Gastroesophageal sphincter (tissue), 4 donors: ENCODE results near the gene SLC39A10. TPM values are rescaled to one million over a fixed set of nuclear protein-coding genes. Genes with fewer than 3 reads are reported as not detected.

ENCODE experiments used
- ATAC-seq: fragments of 150-250 bp; one replicate; pipeline ENCODE4 v1.9.1; 2016; ENCODE audit warnings: mild to moderate bottlenecking, moderate library complexity
- H3K27ac ChIP-seq, 4 donors: fragments of 200-600 bp; sonication (generic) in 3 of 4; 1 replicate in 3 of 4; 2 replicates in 1 of 4; pipeline ENCODE4 v1.5.1; 2016 to 2019
- H3K27me3 ChIP-seq: fragments of 200-600 bp; sonication (generic); one replicate; pipeline ENCODE4 v1.5.1; 2019
- H3K36me3 ChIP-seq, 2 donors: fragments of 200-600 bp; sonication (generic); one replicate each; pipeline ENCODE4 v1.5.1; 2019; ENCODE audit warnings: control low read depth in 1 of 2
- H3K4me1 ChIP-seq, 3 donors: fragments of 200-600 bp; sonication (generic); 1 replicate in 2 of 3; 2 replicates in 1 of 3; pipeline ENCODE4 v1.5.1; 2016 to 2019; ENCODE audit warnings: control low read depth in 2 of 3
- H3K4me3 ChIP-seq, 2 donors: fragments of 200-600 bp; sonication (generic); one replicate each; pipeline ENCODE4 v1.5.1; 2019; ENCODE audit warnings: mild to moderate bottlenecking in 1 of 2, moderate library complexity in 1 of 2
- H3K9me3 ChIP-seq, 3 donors: fragments of 200-600 bp; sonication (generic); one replicate each; pipeline ENCODE4 v1.5.1; 2017 to 2019; ENCODE audit warnings: control low read depth in 2 of 3
- CTCF ChIP-seq, 4 experiments: fragments of 200-600 bp in 2 of 4; fragments of 450-650 bp in 2 of 4; sonication (generic) in 1 of 4; IDR thresholded peaks; one replicate each; pipeline ENCODE4 v1.5.1; 2017 to 2019; ENCODE audit warnings: antibody characterized with exemption in 4 of 4, mild to moderate bottlenecking in 2 of 4, moderate library complexity in 2 of 4
- EP300 ChIP-seq: sonication (generic); formaldehyde crosslinking; IDR thresholded peaks from one replicate; pipeline ENCODE4 v1.6.1; 2017; ENCODE audit warnings: antibody characterized with exemption, mild to moderate bottlenecking
- POLR2A ChIP-seq, 2 donors: fragments of 450-650 bp; IDR thresholded peaks; one replicate each; pipeline ENCODE4 v1.6.1; 2017; ENCODE audit warnings: antibody characterized with exemption in 2 of 2, mild to moderate bottlenecking in 2 of 2, moderate library complexity in 1 of 2
- POLR2AphosphoS5 ChIP-seq: sonication (generic); formaldehyde crosslinking; IDR thresholded peaks from one replicate; pipeline ENCODE4 v1.6.1; 2017; ENCODE audit warnings: antibody characterized with exemption
- WGBS, 2 donors: methylation state at CpG; one replicate each; pipeline ENCODE4 v1.1.5; 2018; ENCODE audit warnings: low coverage in 1 of 2; 5-methylcytosine and 5-hydroxymethylcytosine counted together
- total RNA-seq, 4 donors: library from RNA; depleted of rRNA; stranded (reverse); fragments of >200 nt; gene quantifications; one replicate each; pipeline ENCODE4 v1.1.0, GENCODE V29; 2016

Gene SLC39A10
- total RNA-seq, 4 donors from 2014 or later: 7.1 to 14.6 (median 9.5) TPM

GRCh38 chr2:195732574-195732973 lies 75.5 kb downstream of the SLC39A10 start:
- H3K4me3 ChIP-seq: no peak overlapping the region
- H3K36me3 ChIP-seq: peaks cover 0 to 59% of the 10 kb centered on the region in 2 donors
- H3K27me3 ChIP-seq: no peaks in the 10 kb centered on the region
- ATAC-seq: no peak
- no peaks in the 10 kb centered on the region for H3K9me3 ChIP-seq
- H3K4me1 ChIP-seq: no peaks in the 10 kb centered on the region
- WGBS, 2 donors: 62 to 75% methylated on average over 1 of the region's 1 CpG
- TF ChIP-seq CTCF (IDR thresholded peaks at IDR 0.05): no peak
- no peak for TF ChIP-seq POLR2AphosphoS5
- no peak for TF ChIP-seq EP300
- no peak for TF ChIP-seq POLR2A (IDR thresholded peaks at IDR 0.05)
- no peak overlapping the region for H3K27ac ChIP-seq

- H3K27me3 ChIP-seq: no peaks in the 10 kb centered on the region
- H3K4me3 ChIP-seq: no peak overlapping the region
- H3K36me3 ChIP-seq: peaks cover 0 to 50% of the 10 kb centered on the region in 2 donors
- no peaks in the 10 kb centered on the region for H3K9me3 ChIP-seq
- no peak overlapping the region for H3K27ac ChIP-seq
- no peak for TF ChIP-seq CTCF (IDR thresholded peaks at IDR 0.05)
- no peak for TF ChIP-seq POLR2AphosphoS5
- no peak for TF ChIP-seq EP300
- TF ChIP-seq POLR2A (IDR thresholded peaks at IDR 0.05): no peak
- H3K4me1 ChIP-seq: no peaks in the 10 kb centered on the region
- no peak for ATAC-seq
Measured at GRCh38 chr2:195733831-195734230, 76.8 kb downstream of the SLC39A10 start.

GRCh38 chr2:195734395-195734794 lies 77.4 kb downstream of the SLC39A10 start:
- no peaks in the 10 kb centered on the region for H3K9me3 ChIP-seq
- H3K27ac ChIP-seq: no peak overlapping the region
- H3K27me3 ChIP-seq: no peaks in the 10 kb centered on the region
- no peak overlapping the region for H3K4me3 ChIP-seq
- ATAC-seq: no peak
- H3K4me1 ChIP-seq: no peaks in the 10 kb centered on the region
- 94 to 100% methylated on average over 3 to 5 of the region's 6 CpGs for WGBS, 2 donors
- TF ChIP-seq POLR2AphosphoS5 (no peak), EP300 (no peak)
- H3K36me3 ChIP-seq: peaks cover 0 to 45% of the 10 kb centered on the region in 2 donors

- H3K4me1 ChIP-seq: no peaks in the 10 kb centered on the region
- 76 to 78% methylated on average over 2 of the region's 2 CpGs for WGBS, 2 donors
- H3K9me3 ChIP-seq: no peaks in the 10 kb centered on the region
- peaks cover 0 to 44% of the 10 kb centered on the region in 2 donors for H3K36me3 ChIP-seq
- ATAC-seq: no peak
- TF ChIP-seq POLR2A (IDR thresholded peaks at IDR 0.05) (no peak), CTCF (IDR thresholded peaks at IDR 0.05) (no peak)
- H3K27me3 ChIP-seq: no peaks in the 10 kb centered on the region
- no peak overlapping the region for H3K27ac ChIP-seq
- no peak overlapping the region for H3K4me3 ChIP-seq
Measured at GRCh38 chr2:195734931-195735330, 77.9 kb downstream of the SLC39A10 start.

- Histone ChIP-seq H3K36me3 (peaks cover 0 to 43% of the 10 kb centered on the region in 2 donors), H3K4me3 (no peak overlapping the region), H3K4me1 (no peaks in the 10 kb centered on the region), H3K9me3 (no peaks in the 10 kb centered on the region), H3K27me3 (no peaks in the 10 kb centered on the region), H3K27ac (no peak overlapping the region)
- ATAC-seq: no peak
- WGBS, 2 donors: 87 to 88% methylated on average over 1 of the region's 1 CpG
- TF ChIP-seq POLR2AphosphoS5 (no peak), EP300 (no peak), POLR2A (IDR thresholded peaks at IDR 0.05) (no peak), CTCF (IDR thresholded peaks at IDR 0.05) (no peak)
Measured at GRCh38 chr2:195735347-195735746, 78.3 kb downstream of the SLC39A10 start.
